Hematopoietic multipotent progenitor cell treated with erythropoietin and hydrocortisone succinate and interleukin-3 and kit ligand, for 4 days (in vitro differentiated cells): ENCODE data around the gene FAM161A.
"Not testable (repeated sequence)": the region's sequence is repeated elsewhere in the genome, so short reads cannot be mapped to it uniquely, and the experiment has no call there.

Source experiments
- DNase-seq: peaks from one replicate; pipeline ENCODE4 v3.0.0-alpha.2; 2015

The FAM161A gene, protein sequence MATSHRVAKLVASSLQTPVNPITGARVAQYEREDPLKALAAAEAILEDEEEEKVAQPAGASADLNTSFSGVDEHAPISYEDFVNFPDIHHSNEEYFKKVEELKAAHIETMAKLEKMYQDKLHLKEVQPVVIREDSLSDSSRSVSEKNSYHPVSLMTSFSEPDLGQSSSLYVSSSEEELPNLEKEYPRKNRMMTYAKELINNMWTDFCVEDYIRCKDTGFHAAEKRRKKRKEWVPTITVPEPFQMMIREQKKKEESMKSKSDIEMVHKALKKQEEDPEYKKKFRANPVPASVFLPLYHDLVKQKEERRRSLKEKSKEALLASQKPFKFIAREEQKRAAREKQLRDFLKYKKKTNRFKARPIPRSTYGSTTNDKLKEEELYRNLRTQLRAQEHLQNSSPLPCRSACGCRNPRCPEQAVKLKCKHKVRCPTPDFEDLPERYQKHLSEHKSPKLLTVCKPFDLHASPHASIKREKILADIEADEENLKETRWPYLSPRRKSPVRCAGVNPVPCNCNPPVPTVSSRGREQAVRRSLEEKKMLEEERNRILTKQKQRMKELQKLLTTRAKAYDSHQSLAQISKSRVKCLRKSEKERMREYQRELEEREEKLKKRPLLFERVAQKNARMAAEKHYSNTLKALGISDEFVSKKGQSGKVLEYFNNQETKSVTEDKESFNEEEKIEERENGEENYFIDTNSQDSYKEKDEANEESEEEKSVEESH

DNA sequence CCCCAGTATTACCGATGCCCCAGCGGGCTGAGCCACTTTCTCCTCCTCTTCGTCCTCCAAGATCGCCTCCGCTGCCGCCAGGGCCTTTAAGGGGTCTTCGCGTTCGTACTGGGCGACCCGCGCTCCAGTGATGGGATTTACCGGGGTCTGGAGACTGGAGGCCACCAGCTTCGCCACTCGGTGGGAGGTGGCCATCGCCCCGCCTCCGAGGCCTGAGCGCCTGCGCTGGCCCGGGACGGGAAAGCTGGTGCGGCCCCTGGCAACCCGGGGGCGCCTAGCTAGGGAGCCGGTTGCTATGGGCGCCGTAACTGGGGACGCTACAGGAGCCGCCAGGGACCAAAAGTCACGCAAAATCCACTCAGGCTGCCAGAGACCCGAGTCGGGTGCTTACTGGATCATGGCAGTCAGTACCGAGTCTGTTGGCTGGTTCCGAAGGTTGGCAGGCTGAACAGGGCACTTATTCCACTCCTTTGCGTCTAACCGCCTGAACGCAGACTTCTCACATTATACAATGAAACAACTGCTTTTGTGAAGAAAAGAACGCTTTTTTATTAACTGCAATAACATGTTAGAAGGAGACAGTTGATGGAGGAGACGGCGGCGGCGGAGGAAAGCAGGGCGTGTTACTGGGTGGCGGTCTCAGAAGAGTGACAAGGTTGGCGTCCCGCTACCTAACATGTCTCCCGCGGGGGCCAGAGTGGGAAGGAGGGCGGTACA is at the start of gene FAM161A:
TSS of gene FAM161A (minus strand) at position 214 of the 717 bp plus-strand sequence. CDS start at position 195, 19 bp downstream.
- DNase-seq: peak; percentile 96

DNA sequence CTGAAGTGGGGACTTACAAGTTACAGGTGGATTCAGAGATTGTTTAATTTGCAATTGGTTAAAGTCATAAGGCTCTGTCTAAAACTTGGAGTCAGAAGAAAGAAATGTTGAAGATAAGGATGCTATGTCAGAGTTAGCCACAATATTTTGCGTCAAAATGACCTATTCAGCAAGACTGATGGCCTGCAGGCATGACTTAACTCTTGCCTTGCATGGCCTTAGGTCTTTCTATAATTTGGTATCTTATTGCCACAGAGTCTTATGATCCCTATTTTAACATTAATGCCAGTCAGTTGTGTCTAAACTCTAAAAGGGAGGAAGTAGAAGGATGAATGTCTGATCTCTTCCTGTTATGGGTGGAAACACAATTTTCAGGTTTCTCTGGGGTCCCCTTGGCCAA is 46.4 kb upstream of the FAM161A start:
- no peak for DNase-seq

DNA sequence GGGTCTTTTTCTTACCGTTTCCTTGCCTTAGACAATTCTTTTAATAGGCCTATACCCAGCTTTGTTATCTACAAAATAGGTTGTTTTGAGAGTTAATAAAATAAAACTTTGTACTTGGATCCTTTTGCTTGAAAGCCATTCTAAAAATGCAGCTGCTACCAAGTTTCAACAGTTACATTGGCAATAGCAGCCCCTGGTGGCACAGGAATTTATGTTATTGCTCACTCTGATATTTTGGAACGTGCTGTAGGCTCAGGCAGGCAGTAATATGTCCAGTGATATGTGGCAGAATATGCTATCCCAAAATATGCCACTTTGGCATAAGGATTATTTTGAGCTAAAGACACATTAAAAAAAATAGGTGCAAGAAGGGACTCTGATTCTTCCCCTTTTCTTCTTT is 45.0 kb upstream of the FAM161A start:
- DNase-seq: peak; percentile 71

DNA sequence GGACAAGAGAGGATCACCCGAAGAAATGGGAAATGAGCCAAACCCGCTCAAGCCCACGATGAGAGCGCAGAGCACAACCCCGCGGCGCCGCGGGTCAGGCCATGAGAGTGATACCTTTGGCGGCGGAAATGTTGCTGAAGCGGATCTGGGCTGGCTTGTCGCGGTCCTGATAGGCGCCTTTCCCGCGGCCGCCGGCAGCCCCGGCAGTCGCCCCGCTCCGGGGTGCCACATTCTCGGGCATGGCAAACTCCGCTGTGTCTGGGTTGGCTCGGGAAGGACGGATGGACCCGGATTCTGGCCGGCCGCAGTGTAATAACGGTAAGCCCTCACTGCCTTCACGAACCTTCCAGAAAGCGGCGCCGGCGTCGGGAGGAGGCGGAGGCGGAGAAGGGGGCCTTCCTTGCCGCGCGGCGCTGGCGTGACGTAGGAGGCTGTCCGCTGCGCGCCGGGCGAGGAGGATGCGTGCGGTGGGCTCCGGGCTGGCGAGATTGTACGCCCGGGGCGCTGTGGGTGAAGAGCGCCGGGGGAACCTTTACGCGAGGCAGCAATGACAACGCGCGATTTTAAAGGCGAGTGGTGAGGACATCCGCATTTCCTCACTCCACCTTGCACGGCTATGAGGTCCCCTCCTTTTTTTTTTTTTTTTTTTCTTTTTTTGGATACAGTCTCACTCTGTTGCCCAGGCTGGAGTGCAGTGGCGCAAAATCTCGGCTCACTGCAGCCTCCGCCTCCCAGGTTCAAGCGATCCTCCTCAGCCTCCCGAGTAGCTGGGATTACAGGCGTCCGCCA is 34.6 kb upstream of the FAM161A start, which contains the start of gene CCT4:
TSS of gene CCT4 (minus strand) at position 390 of the 789 bp plus-strand sequence. CDS start at position 241, 149 bp downstream.
- DNase-seq: peak; percentile 94

DNA sequence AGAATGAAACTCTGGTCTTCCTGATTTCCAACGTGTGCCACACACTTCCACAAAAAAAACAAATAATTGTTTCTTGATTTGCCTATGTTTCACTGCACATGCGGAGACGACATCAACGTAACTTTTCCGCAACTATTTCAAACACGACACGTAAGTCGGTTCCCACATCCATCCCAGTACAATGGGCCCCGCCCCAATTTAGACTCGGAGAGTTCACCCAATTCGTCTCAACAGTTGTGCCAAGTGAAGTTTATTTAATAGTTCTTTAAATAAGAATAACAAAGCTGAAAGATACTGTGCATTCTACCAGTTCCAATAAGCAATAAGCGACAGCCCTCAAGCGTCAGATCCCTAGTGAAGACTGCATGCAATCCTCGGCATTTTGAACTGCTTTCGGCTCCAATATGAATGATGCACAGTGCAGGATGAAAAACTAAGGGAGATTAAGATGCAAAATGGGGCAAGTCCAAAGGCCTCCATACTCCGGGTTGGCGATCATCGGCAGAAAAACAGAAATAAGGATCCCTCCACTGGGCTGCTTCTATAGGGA is 33.9 kb upstream of the FAM161A start:
- peak; percentile 62 for DNase-seq

DNA sequence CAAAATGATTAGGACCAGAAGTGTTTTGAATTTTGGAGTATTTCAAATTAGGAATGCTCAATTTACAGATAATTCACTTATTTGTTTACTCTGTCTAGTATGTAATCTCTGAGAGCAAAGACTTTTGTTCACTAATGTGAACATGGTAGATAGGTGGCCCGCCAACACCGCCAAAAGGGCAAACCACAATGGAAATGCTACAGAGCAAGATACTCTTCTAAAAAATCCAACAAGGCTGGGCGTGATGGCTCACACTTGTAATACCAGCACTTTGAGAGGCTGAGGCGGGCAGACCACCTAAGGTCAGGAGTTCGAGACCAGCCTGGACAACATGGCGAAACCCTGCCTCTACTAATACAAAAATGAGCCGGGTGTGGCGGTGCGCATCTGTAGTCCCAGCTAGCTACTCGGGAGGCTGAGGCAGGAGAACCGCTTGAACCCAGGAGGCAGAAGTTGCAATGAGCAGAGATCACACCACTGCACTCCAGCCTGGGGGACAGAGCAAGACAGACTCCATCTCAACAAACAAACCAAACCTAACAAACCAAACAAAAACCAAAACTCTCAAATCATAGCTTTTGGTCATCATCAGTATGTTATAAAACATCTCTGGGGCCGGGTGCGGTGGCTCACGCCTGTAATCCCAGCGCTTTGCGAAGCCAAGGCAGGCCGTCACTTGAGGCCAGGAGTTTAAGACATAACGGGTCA is 32.2 kb upstream of the FAM161A start:
- DNase-seq: peak; percentile 30

DNA sequence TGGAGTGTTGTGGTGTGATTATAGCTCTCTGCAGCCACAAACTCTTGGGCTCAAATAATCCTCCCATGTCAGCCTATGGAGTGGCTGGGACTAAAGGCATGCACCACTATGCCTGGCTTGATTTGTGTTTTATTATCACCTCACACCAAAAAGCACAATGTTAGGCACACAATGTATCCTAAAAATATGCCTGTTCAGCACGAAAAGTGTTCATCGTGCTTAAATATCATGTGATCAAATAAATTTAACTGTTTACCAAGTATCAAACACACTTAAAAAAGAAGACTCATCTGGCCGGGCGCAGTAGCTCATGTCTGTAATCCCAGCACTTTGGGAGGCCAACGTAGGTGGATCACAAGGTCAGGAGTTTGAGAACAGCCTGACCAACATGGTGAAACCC is 29.0 kb upstream of the FAM161A start:
- DNase-seq: no peak

- DNase-seq: not testable (repeated sequence)
These were observed 25.5 kb upstream of the FAM161A start for GRCh38 chr2:61879351-61879750.

GRCh38 chr2:61878761-61879160 is 24.9 kb upstream of the FAM161A start:
- DNase-seq: no peak

GRCh38 chr2:61877571-61878245 is 23.8 kb upstream of the FAM161A start:
- DNase-seq: no peak

GRCh38 chr2:61876400-61876799 is 22.5 kb upstream of the FAM161A start:
- no peak for DNase-seq

- DNase-seq: not testable (repeated sequence)
These were observed 12.7 kb upstream of the FAM161A start for GRCh38 chr2:61866482-61867089.

GRCh38 chr2:61862085-61862484 is 8.2 kb upstream of the FAM161A start:
- DNase-seq: no peak

GRCh38 chr2:61857224-61857623 is 3.4 kb upstream of the FAM161A start:
- DNase-seq: no peak

DNA sequence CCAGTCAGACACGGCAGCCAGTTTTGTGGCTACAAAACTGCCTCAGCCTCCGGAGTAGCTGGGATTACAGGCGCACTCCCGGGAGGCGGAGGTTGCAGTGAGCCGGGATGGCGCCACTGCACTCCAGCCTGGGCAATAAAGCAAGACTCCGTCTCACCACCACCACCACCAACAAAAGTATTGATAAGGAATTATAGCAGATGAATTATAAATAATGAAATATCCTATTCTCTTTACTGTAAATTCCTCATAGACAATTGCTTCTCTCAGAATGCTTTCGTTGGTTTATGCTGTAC is 1.4 kb upstream of the FAM161A start:
- DNase-seq: no peak

GRCh38 chr2:61854564-61855317 is 881 bp upstream of the FAM161A start:
- peak; percentile 99 for DNase-seq

GRCh38 chr2:61853086-61853846 is 594 bp downstream of the FAM161A start:
- peak; percentile 84 for DNase-seq

- DNase-seq: not testable (repeated sequence)
These were observed 2.6 kb downstream of the FAM161A start for GRCh38 chr2:61851270-61851669.

GRCh38 chr2:61845320-61845719 is 8.5 kb downstream of the FAM161A start:
- no peak for DNase-seq
